ENCODE data around the gene SEPTIN8. TPM values are rescaled to one million over a fixed set of nuclear protein-coding genes. Genes with fewer than 3 reads are reported as not detected.

The SEPTIN8 gene
- total RNA-seq (ENCODE audit: low replicate concordance) = 62.7 and 68.1 TPM in 2 replicates
- long read RNA-seq, full-length matches to known transcripts = 28 of 66 reads
- long read RNA-seq, partial matches to known transcripts = 5 of 66 reads
- long read RNA-seq, other reads (novel, unspliced or antisense) = 33 of 66 reads

GRCh38 chr5:132777209-132778069 lies at the start of gene SEPTIN8:
Gene SEPTIN8, minus strand, starts transcription at chr5:132777239. Its CDS starts 102 bp downstream, at chr5:132777137.
- no peak for DNase-seq (ENCODE audit: extremely low spot score, unreplicated experiment)
- no peaks in the 10 kb centered on the region for H3K36me3 Mint-ChIP-seq
- peaks cover 33% of the 10 kb centered on the region for H3K27me3 Mint-ChIP-seq
- no peak for TF ChIP-seq CTCF (conservative IDR thresholded peaks at IDR 0.05)
- H3K4me3 Mint-ChIP-seq = peak within 1 kb of the TSS; percentile 85
- peaks cover 19% of the 10 kb centered on the region for H3K4me1 Mint-ChIP-seq (ENCODE audit: unreplicated experiment)
- peak within 1 kb of the TSS; percentile 77 for H3K27ac Mint-ChIP-seq
- no peaks in the 10 kb centered on the region for H3K9me3 Mint-ChIP-seq

- H3K4me1 Mint-ChIP-seq (ENCODE audit: unreplicated experiment) = peaks cover 6% of the 10 kb centered on the region
- H3K9me3 Mint-ChIP-seq = no peaks in the 10 kb centered on the region
- H3K27me3 Mint-ChIP-seq = peaks cover 58% of the 10 kb centered on the region
- no peak for DNase-seq (ENCODE audit: extremely low spot score, unreplicated experiment)
- peak overlapping the region; percentile 34 for H3K4me3 Mint-ChIP-seq
- no peak for TF ChIP-seq CTCF (conservative IDR thresholded peaks at IDR 0.05)
- no peaks in the 10 kb centered on the region for H3K36me3 Mint-ChIP-seq
- no peak overlapping the region for H3K27ac Mint-ChIP-seq
These were observed 49.5 kb upstream of the SEPTIN8 start for GRCh38 chr5:132826424-132827082.

GRCh38 chr5:132825834-132826391 lies 48.9 kb upstream of the SEPTIN8 start:
- no peak for TF ChIP-seq CTCF (conservative IDR thresholded peaks at IDR 0.05)
- no peaks in the 10 kb centered on the region for H3K36me3 Mint-ChIP-seq
- peaks cover 52% of the 10 kb centered on the region for H3K27me3 Mint-ChIP-seq
- H3K27ac Mint-ChIP-seq = no peak overlapping the region
- no peaks in the 10 kb centered on the region for H3K9me3 Mint-ChIP-seq
- no peak for DNase-seq (ENCODE audit: extremely low spot score, unreplicated experiment)
- H3K4me3 Mint-ChIP-seq = peak overlapping the region; percentile 17
- peaks cover 9% of the 10 kb centered on the region for H3K4me1 Mint-ChIP-seq (ENCODE audit: unreplicated experiment)

GRCh38 chr5:132825033-132825833 lies 48.2 kb upstream of the SEPTIN8 start:
- no peak for DNase-seq (ENCODE audit: extremely low spot score, unreplicated experiment)
- TF ChIP-seq CTCF (conservative IDR thresholded peaks at IDR 0.05) = no peak
- Mint-ChIP-seq H3K4me1 (ENCODE audit: unreplicated experiment) (peaks cover 12% of the 10 kb centered on the region), H3K27me3 (peaks cover 53% of the 10 kb centered on the region), H3K36me3 (no peaks in the 10 kb centered on the region), H3K27ac (no peak overlapping the region), H3K4me3 (peak overlapping the region; percentile 45), H3K9me3 (no peaks in the 10 kb centered on the region)

GRCh38 chr5:132824426-132824825 lies 47.4 kb upstream of the SEPTIN8 start:
- no peak for DNase-seq (ENCODE audit: extremely low spot score, unreplicated experiment)
- H3K27ac Mint-ChIP-seq = no peak overlapping the region
- H3K4me1 Mint-ChIP-seq (ENCODE audit: unreplicated experiment) = peaks cover 14% of the 10 kb centered on the region
- peak overlapping the region; percentile 45 for H3K4me3 Mint-ChIP-seq
- H3K27me3 Mint-ChIP-seq = peaks cover 50% of the 10 kb centered on the region
- no peak for TF ChIP-seq CTCF (conservative IDR thresholded peaks at IDR 0.05)
- no peaks in the 10 kb centered on the region for H3K36me3 Mint-ChIP-seq
- no peaks in the 10 kb centered on the region for H3K9me3 Mint-ChIP-seq
